ENCODE measurements around the gene CACNG1. TPM values are rescaled to one million over a fixed set of nuclear protein-coding genes. Genes with fewer than 3 reads are reported as not detected.

The CACNG1 gene
- total RNA-seq, 1 donor from 2014 or later: 0.18 TPM

DNA sequence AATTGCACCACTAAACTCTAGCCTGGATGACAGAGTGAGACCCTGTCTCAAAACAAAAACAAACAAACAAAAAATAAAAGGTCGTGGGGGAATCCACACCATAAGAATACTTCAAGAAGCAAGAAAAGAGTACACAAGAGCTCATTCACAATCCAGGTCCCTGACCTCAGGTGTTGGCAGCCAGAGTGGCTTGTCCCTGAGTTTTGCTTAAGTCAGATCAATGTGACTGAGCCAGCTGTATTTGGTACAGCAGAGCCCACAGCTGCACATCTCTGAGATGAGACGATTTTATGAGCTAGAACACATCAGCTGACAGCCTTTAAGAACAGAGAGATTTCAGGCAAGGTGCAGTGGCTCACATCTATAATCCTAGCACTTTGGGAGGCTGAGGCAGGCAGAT, 22.4 kb downstream of the CACNG1 start:
- no peaks in the 10 kb centered on the region for H3K9me3 Mint-ChIP-seq
- no peaks in the 10 kb centered on the region for H3K36me3 Mint-ChIP-seq
- no peak overlapping the region for H3K4me3 Mint-ChIP-seq
- H3K27me3 Mint-ChIP-seq (ENCODE audit: low read depth): no peaks in the 10 kb centered on the region
- H3K4me1 Mint-ChIP-seq: peaks cover 6% of the 10 kb centered on the region
- DNase-seq (ENCODE audit: low spot score in 2 of 2, unreplicated experiment in 2 of 2): no peak
- no peak overlapping the region for H3K27ac Mint-ChIP-seq
- TF ChIP-seq, protein P1, sequence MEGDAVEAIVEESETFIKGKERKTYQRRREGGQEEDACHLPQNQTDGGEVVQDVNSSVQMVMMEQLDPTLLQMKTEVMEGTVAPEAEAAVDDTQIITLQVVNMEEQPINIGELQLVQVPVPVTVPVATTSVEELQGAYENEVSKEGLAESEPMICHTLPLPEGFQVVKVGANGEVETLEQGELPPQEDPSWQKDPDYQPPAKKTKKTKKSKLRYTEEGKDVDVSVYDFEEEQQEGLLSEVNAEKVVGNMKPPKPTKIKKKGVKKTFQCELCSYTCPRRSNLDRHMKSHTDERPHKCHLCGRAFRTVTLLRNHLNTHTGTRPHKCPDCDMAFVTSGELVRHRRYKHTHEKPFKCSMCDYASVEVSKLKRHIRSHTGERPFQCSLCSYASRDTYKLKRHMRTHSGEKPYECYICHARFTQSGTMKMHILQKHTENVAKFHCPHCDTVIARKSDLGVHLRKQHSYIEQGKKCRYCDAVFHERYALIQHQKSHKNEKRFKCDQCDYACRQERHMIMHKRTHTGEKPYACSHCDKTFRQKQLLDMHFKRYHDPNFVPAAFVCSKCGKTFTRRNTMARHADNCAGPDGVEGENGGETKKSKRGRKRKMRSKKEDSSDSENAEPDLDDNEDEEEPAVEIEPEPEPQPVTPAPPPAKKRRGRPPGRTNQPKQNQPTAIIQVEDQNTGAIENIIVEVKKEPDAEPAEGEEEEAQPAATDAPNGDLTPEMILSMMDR (IDR thresholded peaks at IDR 0.05; ENCODE audit: unreplicated experiment): no peak

DNA sequence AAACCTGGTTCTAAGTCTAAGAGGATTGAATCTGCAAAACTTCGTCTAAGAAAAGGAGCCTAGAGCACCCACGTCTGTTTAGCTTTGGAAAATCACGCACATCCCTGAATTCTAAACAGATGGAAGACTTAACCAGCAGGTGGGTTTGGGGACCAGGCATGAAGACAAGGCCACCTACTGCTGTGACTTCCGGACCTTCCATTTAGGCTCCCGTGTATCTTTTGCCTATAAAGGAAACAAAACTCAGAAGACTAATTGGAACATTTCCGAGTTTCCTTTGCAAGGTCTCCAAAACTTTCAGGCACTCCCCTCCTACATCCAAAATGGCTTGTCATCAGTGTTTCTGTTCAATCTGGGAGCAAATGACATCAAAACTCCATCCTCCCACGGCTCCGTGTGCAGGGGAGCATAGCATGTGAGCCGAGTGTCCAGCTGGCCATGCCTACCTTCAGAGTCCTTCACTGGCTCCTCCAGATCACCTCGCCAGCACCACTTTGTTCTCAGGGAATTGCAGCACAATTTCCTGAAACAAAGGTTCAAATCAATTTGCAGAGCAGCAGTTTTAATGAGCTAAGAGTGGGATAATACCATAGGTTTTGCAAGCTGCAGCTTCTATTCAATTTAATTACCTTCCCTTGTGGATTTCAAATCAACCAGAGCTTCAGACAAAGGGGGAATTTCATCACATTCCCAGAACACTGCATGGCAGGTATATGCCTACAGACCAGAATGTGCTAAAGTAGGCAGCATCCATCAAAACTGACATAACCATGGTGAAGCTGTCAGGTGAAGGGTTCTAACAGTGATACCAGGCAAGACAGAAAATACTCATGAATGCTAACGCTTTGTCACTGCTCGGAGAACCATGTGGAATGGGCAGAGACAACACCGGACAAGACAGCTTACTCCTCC, 23.5 kb downstream of the CACNG1 start:
- Mint-ChIP-seq H3K36me3 (no peaks in the 10 kb centered on the region), H3K27me3 (ENCODE audit: low read depth) (no peaks in the 10 kb centered on the region), H3K9me3 (no peaks in the 10 kb centered on the region), H3K27ac (no peak overlapping the region), H3K4me1 (peaks cover 6% of the 10 kb centered on the region), H3K4me3 (no peak overlapping the region)
- no peak for DNase-seq (ENCODE audit: low spot score in 2 of 2, unreplicated experiment in 2 of 2)
- TF ChIP-seq, protein P1 (IDR thresholded peaks at IDR 0.05; ENCODE audit: unreplicated experiment): no peak

DNA sequence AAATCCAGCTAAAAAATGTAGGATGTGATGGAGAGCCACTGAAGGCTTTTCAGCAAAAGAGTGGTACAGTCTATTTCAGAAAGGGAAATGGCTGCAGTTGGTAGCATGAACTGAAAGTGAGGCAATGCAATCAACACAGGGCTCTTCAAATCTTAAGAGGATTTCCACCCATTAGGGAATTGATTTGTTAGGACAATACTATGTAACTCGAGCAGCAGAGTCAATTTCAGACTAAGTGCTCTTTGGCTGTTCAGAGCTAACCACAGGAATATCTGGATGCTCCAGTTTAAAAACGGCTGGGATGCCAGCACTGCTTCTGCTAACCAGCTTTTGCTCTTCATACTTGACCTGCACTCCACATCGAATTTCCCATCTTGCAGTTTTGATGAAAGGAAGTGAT, 24.6 kb downstream of the CACNG1 start:
- no peak overlapping the region for H3K27ac Mint-ChIP-seq
- DNase-seq (ENCODE audit: low spot score in 2 of 2, unreplicated experiment in 2 of 2): no peak
- TF ChIP-seq, protein P1 (IDR thresholded peaks at IDR 0.05; ENCODE audit: unreplicated experiment): no peak
- H3K9me3 Mint-ChIP-seq: no peaks in the 10 kb centered on the region
- H3K36me3 Mint-ChIP-seq: peaks cover 6% of the 10 kb centered on the region
- no peak overlapping the region for H3K4me3 Mint-ChIP-seq
- peaks cover 6% of the 10 kb centered on the region for H3K4me1 Mint-ChIP-seq
- H3K27me3 Mint-ChIP-seq (ENCODE audit: low read depth): no peaks in the 10 kb centered on the region

GRCh38 chr17:67069603-67070136, 25.3 kb downstream of the CACNG1 start:
- Mint-ChIP-seq H3K4me1 (peaks cover 5% of the 10 kb centered on the region), H3K27ac (no peak overlapping the region), H3K27me3 (ENCODE audit: low read depth) (no peaks in the 10 kb centered on the region), H3K36me3 (peaks cover 6% of the 10 kb centered on the region), H3K4me3 (no peak overlapping the region), H3K9me3 (no peaks in the 10 kb centered on the region)
- TF ChIP-seq, protein P1 (IDR thresholded peaks at IDR 0.05; ENCODE audit: unreplicated experiment): no peak
- no peak for DNase-seq (ENCODE audit: low spot score in 2 of 2, unreplicated experiment in 2 of 2)

DNA sequence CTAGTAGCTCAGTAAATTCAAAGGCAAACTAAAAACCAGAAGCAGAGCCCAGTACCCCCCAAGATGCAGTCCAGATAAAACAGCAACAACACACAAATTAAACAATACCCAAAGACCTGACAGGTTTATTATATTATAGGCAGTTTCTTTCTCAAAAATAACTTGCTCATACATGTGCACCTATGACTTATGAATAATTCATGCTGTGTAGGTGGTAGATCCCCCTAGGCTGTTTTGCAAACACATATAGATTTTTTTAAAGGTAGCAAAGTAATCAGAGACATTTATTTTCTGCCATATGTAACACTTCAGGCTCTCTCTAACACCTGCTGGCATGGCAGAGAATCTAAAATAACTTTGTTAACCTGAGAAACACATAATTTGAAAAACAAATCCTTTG, 27.2 kb downstream of the CACNG1 start:
- TF ChIP-seq, protein P1 (IDR thresholded peaks at IDR 0.05; ENCODE audit: unreplicated experiment): no peak
- peaks cover 11% of the 10 kb centered on the region for H3K36me3 Mint-ChIP-seq
- H3K27me3 Mint-ChIP-seq (ENCODE audit: low read depth): no peaks in the 10 kb centered on the region
- H3K4me3 Mint-ChIP-seq: no peak overlapping the region
- no peak overlapping the region for H3K27ac Mint-ChIP-seq
- no peaks in the 10 kb centered on the region for H3K9me3 Mint-ChIP-seq
- no peak for DNase-seq (ENCODE audit: low spot score in 2 of 2, unreplicated experiment in 2 of 2)
- peaks cover 5% of the 10 kb centered on the region for H3K4me1 Mint-ChIP-seq

Measured in mesothelial cell of epicardium (in vitro differentiated cells).